ENCODE results near the gene ABO.
"Not testable (repeated sequence)": the region's sequence is repeated elsewhere in the genome, so short reads cannot be mapped to it uniquely, and the experiment has no call there.

ABO gene

DNA sequence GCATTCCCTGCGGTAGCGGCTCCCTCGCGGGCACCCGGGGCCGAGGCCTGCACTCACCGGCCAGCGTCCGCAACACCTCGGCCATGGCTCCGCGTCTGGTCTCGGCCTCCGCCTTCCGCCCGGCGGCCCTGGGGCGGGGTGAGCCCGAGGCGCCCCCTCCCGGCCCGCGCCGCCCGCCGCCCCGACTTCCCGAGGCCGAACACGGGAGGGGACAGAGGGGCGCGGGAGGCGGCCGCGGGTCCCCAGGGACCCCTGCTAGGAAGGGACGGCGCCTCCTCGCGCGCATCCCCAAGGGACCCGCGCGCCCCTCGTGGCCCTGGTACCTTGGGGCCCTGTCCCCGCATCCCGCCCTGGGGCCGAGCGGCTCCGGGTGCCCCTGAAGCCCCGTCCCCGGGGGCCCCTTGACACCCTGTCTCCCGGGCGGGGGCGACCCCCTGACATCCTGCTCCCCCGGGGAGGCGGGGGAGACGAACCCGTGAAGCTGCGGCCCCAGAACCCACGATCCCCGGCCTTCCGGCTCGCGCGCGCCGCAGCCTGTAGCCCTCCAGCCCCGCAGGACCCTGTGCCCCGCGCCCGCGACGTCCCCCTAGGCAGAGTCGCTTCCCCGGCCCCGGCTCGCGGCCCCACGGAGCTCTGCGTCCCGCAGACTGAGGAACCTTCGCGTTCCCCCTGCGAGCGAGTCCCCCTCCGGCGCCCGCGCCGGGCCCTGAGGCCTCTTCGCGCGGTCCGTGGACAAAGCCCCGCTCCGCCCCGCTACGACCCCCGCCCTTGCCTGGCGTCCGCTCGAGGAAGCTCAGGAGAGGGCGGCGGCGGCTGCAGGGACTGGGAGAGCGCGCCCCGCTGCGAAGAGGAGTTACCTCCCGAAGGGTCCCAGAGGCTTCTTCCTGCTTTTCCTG is at the start of gene ABO:
ABO (minus strand) TSS at position 97 of the 896 bp plus-strand sequence.
- DNase-seq (ENCODE audit: low spot score) = no peak

DNA sequence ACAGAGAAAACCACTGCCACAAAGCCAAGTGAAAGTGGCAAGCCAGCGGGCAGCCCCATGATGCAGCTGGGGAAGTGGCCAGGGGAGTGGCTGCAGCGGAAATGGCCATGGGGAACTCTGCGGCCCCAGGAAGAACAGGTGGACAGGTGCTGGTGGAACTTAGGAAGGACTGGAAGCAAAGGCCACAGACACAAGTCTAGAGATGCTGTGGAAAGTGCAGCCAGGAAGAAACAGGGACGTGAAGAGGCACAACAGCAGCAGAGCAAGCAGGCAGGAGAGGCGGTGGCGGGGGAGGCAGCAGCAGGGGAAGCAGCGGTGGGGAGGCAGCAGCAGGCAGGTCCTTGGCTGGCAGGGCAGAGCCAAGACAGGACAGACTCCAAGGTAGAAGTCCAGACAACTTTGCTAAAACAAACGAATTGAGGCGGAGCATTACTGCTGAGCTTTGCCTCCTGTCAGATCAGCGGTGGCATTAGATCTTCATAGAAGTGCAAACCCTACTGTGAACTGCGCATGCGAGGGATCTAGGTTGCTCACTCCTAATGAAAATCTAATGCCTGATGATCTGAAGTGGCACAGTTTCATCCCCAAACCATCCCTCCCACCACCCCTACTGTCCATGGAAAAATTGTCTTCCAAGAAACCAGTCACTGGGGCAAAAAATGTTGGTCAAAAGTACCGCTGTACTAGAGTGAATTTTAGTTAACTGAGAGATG is 49.1 kb upstream of the ABO start:
- DNase-seq (ENCODE audit: low spot score) = no peak

DNA sequence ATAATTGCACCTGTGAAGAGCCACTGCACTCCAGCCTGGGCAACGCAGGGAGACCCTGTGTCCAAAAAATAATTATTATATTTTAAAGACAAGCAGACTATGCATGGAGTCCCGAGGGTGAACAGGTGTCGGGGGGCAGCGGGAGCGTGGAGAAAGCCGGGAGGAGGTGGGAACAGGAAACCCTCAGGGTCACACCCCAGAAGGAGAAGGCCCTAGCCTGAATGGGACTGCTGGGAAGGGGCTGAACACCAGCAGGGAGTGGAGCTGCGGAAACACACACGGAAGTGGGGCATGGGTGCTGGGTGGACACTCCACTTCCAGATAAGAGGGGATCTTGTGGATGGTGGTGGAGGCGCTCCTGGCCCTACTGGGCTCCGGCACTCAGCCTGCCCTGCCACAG is 48.2 kb upstream of the ABO start:
- no peak for DNase-seq (ENCODE audit: low spot score)

GRCh38 chr9:133322701-133323100 is 47.7 kb upstream of the ABO start:
- no peak for DNase-seq (ENCODE audit: low spot score)

DNA sequence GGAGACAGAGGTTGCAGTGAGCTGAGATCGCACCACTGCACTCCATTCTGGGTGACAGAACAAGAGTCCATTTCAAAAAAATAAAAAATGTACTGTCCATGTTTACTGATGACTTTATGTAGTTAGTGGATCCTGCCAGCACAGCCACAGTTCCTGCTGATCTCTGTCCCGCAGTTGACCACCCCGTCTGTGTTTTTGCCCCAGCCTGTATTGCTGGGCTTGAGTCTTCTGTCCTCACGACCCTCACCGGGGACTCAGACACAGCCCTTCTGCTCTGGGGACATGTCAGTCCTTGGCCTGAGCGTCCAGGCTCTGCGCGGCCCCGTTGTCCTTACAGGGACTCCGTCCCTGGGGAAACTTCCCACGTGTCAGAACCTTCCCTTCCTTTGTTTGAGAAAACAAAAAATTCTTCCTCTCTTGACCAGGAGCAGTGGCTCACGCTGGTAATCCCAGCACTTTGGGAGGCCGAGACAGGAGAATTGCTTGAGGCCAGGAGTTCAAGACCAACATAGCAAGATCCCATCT is 46.5 kb upstream of the ABO start:
- no peak for DNase-seq (ENCODE audit: low spot score)

DNA sequence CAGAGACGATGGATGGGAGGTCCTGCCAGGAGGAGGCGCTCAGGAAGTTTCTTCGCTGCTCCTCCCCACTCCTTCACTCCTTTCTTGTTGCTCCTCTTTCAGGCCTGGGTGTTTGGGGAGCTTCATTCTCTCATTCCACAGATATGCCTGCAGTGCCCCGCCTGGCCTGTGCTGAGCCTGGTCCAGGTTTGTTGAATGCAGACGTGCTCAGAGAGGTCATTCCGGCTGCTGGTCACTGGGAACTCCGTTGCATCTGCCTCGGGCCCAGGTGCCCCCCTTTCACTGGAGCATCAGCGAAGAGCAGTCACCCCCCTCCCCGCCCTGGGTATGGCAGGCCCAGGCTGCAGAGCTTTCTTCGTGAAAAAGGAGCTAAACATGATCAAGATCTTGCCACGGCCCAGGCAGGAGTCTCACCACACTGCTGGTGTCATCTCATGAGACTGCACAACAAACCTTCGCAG is 45.5 kb upstream of the ABO start:
- DNase-seq (ENCODE audit: low spot score) = no peak

DNA sequence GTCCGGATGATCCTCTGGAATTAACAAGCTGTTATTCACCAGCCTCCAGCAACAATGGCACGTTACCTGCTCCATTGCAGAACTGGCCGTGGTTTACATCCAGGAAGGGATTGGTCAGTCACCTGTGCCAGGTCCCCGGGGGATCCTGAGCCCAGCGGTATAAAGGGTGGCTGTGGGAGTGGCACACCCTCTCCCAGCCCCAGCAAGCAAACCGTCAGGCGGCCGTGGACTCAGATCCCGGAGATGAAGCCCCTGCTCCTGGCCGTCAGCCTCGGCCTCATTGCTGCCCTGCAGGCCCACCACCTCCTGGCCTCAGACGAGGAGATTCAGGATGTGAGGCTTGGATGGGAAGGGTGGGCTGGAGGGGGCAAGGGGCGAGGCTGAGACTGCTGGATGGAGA is 42.5 kb upstream of the ABO start:
- DNase-seq (ENCODE audit: low spot score) = not testable (repeated sequence)

GRCh38 chr9:133315997-133316396 is 41.0 kb upstream of the ABO start:
- DNase-seq (ENCODE audit: low spot score) = no peak

DNA sequence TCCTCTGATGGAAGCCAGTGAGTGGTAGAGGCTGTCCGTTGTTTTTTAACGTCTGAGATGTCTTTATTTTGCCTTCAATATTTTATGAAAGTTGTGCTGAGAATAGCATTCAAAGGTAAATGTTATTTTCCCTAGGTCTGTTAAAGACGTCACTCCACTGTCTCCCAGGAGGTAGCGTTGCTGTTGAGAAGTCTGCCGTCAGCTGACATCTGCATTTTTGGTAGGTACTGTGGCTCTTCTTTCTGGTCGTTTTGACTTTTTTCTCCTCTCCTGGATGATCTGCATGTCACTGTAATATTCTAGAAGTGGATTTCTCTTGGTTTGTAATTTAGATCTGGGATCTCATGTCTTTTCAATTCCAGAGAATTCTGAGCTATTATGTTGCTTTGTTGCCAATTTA is 34.6 kb upstream of the ABO start:
- DNase-seq (ENCODE audit: low spot score) = no peak

DNA sequence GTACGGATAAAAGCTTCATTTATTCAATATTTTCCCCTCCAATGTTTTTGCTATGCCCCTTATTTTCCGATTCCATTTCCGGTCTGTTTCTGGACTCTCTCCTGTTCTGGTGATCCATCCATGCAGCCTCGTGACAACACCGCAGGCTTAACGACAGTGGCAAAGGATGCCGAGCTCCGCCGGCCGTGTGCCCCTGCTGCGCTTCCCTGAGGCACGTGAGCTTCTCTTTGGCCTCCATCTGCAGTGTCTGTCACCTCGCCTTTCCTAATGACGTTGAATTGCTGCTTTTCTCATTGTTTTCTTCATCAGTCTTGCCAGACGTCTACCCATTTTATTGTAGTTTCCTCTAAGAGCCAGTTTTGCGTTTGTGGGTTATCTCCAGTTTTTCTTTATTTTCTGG is 32.3 kb upstream of the ABO start:
- no peak for DNase-seq (ENCODE audit: low spot score)

GRCh38 chr9:133306242-133307204 is 31.5 kb upstream of the ABO start:
- no peak for DNase-seq (ENCODE audit: low spot score)

GRCh38 chr9:133305731-133306130 is 30.7 kb upstream of the ABO start:
- no peak for DNase-seq (ENCODE audit: low spot score)

DNA sequence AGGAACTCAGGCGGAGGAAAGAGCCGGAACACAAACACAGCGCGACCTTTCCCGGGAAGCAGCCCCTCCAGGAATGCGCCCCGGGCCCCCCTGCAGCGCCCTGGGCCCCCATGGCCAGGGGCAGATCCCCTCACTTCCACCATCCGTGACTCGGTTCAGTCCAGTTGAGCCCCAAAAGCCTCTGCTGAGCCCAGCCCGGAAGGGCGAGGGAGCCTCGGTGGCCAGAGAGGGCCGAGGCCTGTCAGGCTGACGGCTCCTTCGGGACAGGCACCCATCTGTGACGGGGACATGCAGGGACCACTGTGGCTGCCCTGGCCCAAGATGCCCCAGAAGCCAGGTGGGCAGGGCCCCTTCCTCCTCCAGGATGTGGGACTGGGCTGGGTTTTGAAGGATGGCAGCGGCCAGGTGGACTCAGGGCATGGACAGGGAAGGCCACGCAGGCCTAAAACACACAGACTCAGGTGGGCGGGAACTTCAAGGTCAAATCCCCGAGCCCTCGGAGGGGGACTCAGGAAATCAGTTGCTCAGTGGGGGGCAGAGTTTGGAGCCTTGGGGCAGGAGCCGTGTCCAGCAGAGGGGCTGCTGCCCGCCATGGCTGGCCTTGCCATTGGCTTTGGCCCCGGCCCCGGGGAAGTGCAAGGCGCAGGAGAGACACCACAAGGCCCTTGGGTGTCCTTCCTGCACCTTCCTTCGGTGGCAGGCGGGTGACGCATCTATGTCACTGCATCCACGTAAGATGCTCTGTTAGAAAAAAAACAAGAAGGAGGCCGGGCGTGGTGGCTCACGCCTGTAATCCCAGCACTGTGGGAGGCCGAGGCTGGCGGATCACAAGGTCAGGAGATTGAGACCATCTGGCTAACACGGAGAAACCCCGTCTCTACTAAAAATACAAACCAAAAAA is 29.7 kb upstream of the ABO start:
- no peak for DNase-seq (ENCODE audit: low spot score)

GRCh38 chr9:133304158-133304470 is 29.1 kb upstream of the ABO start:
- DNase-seq (ENCODE audit: low spot score) = no peak

DNA sequence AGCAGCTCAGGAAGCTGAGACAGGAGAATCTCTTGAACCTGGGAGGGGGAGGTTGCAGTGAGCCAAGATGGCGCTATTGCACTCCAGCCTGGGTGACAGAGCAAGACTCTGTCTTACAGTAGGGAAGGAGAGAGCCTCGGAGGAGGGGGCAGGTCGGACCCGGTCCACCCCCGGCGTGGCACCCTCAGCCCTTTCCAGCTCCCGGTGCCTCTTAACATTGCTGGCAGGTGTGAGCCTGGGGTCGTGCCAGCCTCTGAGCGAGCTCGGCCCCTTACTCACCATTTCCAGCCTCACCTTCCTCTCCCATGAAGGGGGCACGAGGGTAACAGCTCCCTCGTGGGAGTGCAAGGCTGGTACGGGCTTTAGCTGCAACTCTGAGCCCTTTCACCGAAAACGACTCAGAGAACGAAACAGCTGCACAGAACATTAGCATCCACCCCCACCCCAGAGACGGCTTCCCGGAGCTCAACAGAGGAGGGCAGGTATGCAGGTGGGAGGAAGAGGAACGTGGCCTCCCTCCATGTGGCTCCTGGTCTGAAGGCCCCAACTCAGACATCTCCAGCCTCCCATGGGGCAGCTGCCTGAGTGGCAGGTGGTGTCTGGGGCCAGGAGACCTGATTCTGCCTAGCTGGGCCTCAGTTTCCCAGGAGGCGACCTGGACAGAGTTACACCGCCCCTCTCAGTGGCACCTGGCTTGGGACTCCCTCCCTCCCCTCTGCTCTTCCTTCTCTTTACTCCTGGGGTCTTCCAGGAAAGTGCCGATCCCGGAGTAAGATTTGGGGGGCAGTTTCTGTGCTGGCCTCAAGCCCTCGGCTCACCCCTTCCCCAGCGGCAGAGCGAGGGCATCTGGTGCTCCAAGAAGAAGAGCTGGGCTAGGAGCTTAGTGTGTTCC is 28.5 kb upstream of the ABO start:
- no peak for DNase-seq (ENCODE audit: low spot score)

DNA sequence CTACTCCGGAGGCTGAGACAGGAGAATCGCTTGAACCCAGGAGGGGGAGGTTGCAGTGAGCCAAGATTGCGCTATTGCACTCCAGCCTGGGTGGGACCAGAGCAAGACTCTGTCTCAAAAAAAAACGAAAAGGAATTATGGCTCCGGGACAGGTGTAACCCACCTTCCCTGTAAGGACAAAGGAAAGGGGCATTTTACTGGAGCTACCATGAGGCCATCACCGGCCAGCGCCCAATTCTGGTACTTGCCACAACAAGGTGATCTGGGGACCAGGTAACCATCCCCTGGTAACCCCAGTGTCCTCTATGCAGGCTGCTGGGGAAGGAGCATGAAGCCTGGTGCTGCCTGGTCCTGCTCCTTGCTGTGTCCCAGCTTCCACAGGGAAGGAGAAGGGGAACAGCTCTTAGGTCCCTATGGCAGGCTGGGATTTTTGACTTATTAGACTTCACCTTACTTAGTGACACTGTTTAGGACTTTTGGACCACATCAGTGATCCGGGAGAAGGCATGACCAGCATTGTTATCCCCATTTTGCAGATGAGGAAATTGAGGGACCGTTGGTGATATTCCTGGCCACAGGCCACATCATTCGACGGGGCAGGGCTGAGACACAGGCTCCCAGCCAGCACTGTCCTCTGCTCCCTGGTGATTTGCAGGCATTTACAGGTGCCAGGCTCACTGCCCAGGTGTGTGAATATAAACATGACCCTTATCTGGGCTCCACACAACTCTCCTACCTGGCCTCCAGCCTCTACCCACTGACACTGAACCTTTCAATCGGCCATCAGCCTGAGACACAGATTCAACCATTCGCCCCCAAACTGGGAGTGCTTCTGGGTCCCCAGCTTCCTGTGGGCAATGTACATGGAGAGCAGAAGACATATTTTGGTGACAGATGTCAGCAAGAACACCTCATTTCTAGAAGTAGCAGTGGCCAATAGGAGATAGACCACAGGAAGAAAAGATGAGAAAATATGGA is 26.5 kb upstream of the ABO start:
- DNase-seq (ENCODE audit: low spot score) = no peak

- DNase-seq (ENCODE audit: low spot score) = not testable (repeated sequence)
These were observed 25.0 kb upstream of the ABO start for GRCh38 chr9:133299996-133300395.

DNA sequence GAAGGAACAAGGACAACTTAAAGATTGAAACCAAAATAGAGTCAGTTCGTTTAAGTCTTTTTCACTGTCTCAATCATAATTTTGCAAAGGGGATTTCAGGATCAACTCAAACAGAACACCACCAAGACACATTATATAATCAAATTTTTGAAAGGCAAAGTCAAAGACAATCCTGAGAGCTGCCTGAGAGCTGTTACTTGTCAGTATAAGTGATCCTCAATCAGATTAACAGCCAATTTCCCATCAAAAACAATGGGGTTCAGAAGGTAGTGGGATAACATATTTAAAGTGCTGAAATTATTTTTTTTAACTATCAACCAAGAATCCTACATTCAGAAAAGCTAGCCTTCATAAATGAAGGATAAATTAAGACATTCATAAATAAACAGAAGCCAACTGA is 19.3 kb upstream of the ABO start:
- no peak for DNase-seq (ENCODE audit: low spot score)
